Vagina (tissue), 2 donors: ENCODE data around the gene ISCA1. TPM values are rescaled to one million over a fixed set of nuclear protein-coding genes. Genes with fewer than 3 reads are reported as not detected.

Experiments
- DNase-seq, 2 donors: peaks; one replicate each; pipeline ENCODE4 v3.0.0-alpha.2; 2017; ENCODE audit errors: extremely low spot score in 2 of 2
- H3K27ac ChIP-seq: fragments of 200-600 bp; sonication (generic); one replicate; pipeline ENCODE4 v1.5.1; 2019
- H3K27me3 ChIP-seq: fragments of 200-600 bp; sonication (generic); one replicate; pipeline ENCODE4 v1.5.1; 2019
- H3K36me3 ChIP-seq, 2 donors: fragments of 200-600 bp; sonication (generic); one replicate each; pipeline ENCODE4 v1.5.1; 2017 to 2019
- H3K4me1 ChIP-seq: fragments of 200-600 bp; sonication (generic); one replicate; pipeline ENCODE4 v1.5.1; 2019
- H3K4me3 ChIP-seq, 2 donors: fragments of 200-600 bp; sonication (generic); 1 replicate in 1 of 2; 2 replicates in 1 of 2; pipeline ENCODE4 v1.5.1; 2016 to 2019
- H3K9me3 ChIP-seq: fragments of 200-600 bp; sonication (generic); one replicate; pipeline ENCODE4 v1.5.1; 2019
- POLR2A ChIP-seq, 2 donors: fragments of 450-650 bp; IDR thresholded peaks; one replicate each; pipeline ENCODE4 v1.6.1; 2017; ENCODE audit warnings: antibody characterized with exemption in 2 of 2, mild to moderate bottlenecking in 2 of 2, moderate library complexity in 2 of 2
- POLR2AphosphoS5 ChIP-seq, 2 donors: sonication (generic); formaldehyde crosslinking; IDR thresholded peaks; one replicate each; pipeline ENCODE4 v1.9.0; 2017; ENCODE audit warnings: antibody characterized with exemption in 2 of 2, mild to moderate bottlenecking in 2 of 2, low read depth in 1 of 2; ENCODE audit not compliant: insufficient read depth in 1 of 2
- intact Hi-C: fragments of 100-400 bp; cut with DNase I; formaldehyde crosslinking; loops from one replicate; pipeline ENCODE4 v1.15.1; 2023
- total RNA-seq: library from RNA; depleted of rRNA; stranded (reverse); fragments of >200 nt; gene quantifications from one replicate; pipeline ENCODE4 v1.2.3, GENCODE V29; 2016
- TF ChIP-seq, protein P1 (sequence below), 3 experiments: fragments of 450-650 bp in 2 of 3; fragments of 200-600 bp in 1 of 3; sonication (generic) in 1 of 3; IDR thresholded peaks; one replicate each; pipeline ENCODE4 v1.5.1; 2017 to 2019; ENCODE audit warnings: antibody characterized with exemption in 3 of 3, mild to moderate bottlenecking in 2 of 3, moderate library complexity in 2 of 3

ISCA1 gene
- total RNA-seq, 1 donor from 2014 or later = 20.4 TPM

DNA sequence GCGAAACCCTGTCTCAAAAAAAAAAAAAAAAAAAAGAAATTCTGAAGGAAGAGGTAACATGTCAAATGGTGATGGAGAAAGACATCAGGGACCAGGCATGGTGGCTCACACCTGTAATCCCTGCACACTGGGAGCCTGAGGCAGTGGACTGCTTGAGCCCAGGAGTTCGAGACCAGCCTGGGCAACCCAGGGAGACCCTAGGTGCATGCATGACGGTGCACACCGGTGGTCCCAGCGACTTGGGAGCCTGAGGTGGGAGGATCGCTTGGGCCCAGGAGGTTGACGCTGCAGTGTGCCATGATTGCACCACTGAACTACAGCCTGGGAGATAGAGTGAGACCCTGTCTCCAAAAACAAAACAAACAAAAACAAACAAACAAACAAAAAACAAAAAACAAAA is 1.8 kb downstream of the ISCA1 start:
- H3K27ac ChIP-seq = no peak overlapping the region
- peaks cover 51% of the 10 kb centered on the region for H3K4me1 ChIP-seq
- H3K27me3 ChIP-seq = no peaks in the 10 kb centered on the region
- no peak overlapping the region for H3K4me3 ChIP-seq
- intact Hi-C loops = no loop called here
- H3K9me3 ChIP-seq = no peaks in the 10 kb centered on the region
- no peaks in the 10 kb centered on the region for H3K36me3 ChIP-seq
- DNase-seq = no peak
- TF ChIP-seq POLR2A (IDR thresholded peaks at IDR 0.05) = no peak
- no peak for TF ChIP-seq POLR2AphosphoS5 (IDR thresholded peaks at IDR 0.05; ENCODE audit: insufficient read depth in 1 of 2, low read depth in 1 of 2)
- TF ChIP-seq, protein P1, sequence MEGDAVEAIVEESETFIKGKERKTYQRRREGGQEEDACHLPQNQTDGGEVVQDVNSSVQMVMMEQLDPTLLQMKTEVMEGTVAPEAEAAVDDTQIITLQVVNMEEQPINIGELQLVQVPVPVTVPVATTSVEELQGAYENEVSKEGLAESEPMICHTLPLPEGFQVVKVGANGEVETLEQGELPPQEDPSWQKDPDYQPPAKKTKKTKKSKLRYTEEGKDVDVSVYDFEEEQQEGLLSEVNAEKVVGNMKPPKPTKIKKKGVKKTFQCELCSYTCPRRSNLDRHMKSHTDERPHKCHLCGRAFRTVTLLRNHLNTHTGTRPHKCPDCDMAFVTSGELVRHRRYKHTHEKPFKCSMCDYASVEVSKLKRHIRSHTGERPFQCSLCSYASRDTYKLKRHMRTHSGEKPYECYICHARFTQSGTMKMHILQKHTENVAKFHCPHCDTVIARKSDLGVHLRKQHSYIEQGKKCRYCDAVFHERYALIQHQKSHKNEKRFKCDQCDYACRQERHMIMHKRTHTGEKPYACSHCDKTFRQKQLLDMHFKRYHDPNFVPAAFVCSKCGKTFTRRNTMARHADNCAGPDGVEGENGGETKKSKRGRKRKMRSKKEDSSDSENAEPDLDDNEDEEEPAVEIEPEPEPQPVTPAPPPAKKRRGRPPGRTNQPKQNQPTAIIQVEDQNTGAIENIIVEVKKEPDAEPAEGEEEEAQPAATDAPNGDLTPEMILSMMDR (IDR thresholded peaks at IDR 0.05) = no peak

DNA sequence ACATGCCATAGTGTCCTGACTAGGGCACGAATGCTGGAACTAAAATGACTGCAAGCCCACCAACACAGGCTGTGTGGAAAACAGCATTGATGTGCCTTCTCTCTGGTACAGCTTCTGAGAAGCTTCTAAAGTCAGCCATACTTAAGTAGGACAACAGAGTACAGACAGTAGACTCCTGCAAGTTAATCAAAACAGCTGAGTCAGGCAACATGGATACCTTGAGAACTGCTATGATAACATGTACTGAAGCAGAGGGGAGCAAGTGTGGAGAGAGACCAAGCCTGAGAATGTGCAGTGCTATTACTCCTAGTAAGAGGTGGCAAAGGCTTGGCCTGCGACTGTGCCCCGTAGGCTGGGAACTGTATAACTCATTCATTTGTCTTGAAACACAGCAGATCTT is 2.5 kb downstream of the ISCA1 start:
- Histone ChIP-seq H3K9me3 (no peaks in the 10 kb centered on the region), H3K36me3 (no peaks in the 10 kb centered on the region), H3K4me1 (peaks cover 59% of the 10 kb centered on the region), H3K4me3 (no peak overlapping the region), H3K27ac (no peak overlapping the region), H3K27me3 (no peaks in the 10 kb centered on the region)
- intact Hi-C loops = no loop called here
- DNase-seq = no peak
- TF ChIP-seq, protein P1 (IDR thresholded peaks at IDR 0.05) = no peak
- TF ChIP-seq POLR2AphosphoS5 (IDR thresholded peaks at IDR 0.05; ENCODE audit: insufficient read depth in 1 of 2, low read depth in 1 of 2) (no peak), POLR2A (IDR thresholded peaks at IDR 0.05) (no peak)

DNA sequence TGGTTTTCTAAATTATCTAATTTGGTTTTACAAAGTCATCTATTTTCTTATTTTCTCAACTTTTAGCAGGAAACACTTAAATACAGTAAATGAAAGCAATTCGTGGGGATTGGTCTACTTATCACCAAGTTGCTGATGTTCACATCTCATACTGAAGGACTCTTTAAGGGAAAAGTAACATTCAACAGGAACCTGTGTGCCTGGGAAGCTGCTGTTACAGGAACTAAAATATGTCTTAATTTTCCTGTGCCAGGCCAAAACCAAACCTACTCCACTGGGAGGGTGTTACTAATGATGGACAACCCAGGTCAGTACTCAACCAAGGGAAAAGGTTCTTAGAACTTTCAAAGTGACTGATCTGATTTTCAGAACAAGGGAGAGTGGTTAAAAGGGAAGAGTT is 5.3 kb downstream of the ISCA1 start:
- intact Hi-C loops = no loop called here
- TF ChIP-seq POLR2A (IDR thresholded peaks at IDR 0.05) (no peak), POLR2AphosphoS5 (IDR thresholded peaks at IDR 0.05; ENCODE audit: insufficient read depth in 1 of 2, low read depth in 1 of 2) (no peak)
- no peak for DNase-seq
- no peak overlapping the region for H3K27ac ChIP-seq
- peaks cover 59% of the 10 kb centered on the region for H3K4me1 ChIP-seq
- no peaks in the 10 kb centered on the region for H3K27me3 ChIP-seq
- peaks cover 0 to 19% of the 10 kb centered on the region in 2 donors for H3K36me3 ChIP-seq
- H3K4me3 ChIP-seq = no peak overlapping the region
- H3K9me3 ChIP-seq = no peaks in the 10 kb centered on the region

DNA sequence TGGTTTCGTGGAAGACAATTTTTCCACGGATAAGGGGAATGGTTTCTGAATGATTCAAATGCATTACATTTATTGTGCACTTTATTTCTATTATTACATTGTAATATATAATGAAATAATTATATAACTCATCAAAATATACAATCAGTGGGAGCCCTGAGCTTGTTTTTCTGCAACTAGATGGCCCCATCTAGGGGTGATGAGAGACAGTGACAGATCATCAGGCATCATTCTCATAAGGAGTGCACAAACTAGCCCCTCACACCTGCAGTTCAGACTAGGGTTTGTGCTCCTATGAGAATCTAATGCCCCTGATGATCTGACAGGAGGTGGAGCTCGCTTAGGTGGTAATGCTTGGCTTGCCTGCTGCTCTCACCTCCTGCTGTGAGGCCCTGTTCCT is 6.4 kb downstream of the ISCA1 start:
- Histone ChIP-seq H3K27me3 (no peaks in the 10 kb centered on the region), H3K36me3 (peaks cover 0 to 30% of the 10 kb centered on the region in 2 donors), H3K4me3 (no peak overlapping the region), H3K27ac (no peak overlapping the region), H3K4me1 (peaks cover 59% of the 10 kb centered on the region), H3K9me3 (no peaks in the 10 kb centered on the region)
- no peak for DNase-seq
- TF ChIP-seq POLR2AphosphoS5 (IDR thresholded peaks at IDR 0.05; ENCODE audit: insufficient read depth in 1 of 2, low read depth in 1 of 2) (no peak), POLR2A (IDR thresholded peaks at IDR 0.05) (no peak)
- TF ChIP-seq, protein P1 (IDR thresholded peaks at IDR 0.05) = no peak
- intact Hi-C loops = no loop called here

DNA sequence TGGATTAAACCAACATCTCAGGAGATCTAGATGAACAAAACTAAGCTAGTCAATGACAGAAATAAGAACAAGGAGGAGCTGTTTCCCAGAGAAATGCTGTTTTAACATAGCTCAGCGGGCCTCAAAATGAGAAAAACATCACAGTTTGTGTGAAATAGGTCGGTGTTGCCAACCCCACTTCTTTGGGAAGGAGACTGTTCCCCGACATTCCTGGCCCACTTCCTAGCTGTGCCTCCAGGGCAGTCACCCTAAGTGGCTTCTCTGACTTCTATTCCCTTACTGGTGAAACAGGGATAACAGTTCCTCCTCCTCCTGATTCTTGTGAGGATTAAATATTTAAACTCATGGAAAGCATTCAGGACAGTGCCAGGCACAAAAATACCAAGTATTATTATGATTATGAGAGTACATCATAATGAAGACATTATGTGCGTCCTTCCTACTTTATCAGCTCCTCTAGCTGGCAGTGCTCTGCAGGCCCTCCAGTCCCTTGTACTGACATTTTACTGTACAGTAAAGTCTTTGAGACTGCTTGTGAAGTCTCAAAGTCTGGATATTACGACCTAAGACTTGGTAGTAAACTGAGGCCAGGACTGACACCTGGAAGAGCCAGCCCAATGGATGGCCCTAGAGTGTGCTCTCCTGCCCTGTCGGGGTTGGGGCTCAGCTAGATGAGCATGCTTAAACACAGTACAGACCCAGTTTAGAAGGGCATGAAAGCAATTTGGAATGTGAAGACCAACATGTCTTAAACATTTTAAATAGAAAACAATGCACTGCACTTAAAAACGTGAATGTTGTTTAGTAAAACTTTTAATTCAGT is 7.3 kb downstream of the ISCA1 start:
- DNase-seq = no peak
- Histone ChIP-seq H3K4me3 (no peak overlapping the region), H3K27me3 (no peaks in the 10 kb centered on the region), H3K27ac (no peak overlapping the region), H3K36me3 (peaks cover 0 to 32% of the 10 kb centered on the region in 2 donors), H3K4me1 (peaks cover 50% of the 10 kb centered on the region), H3K9me3 (no peaks in the 10 kb centered on the region)
- TF ChIP-seq POLR2AphosphoS5 (IDR thresholded peaks at IDR 0.05; ENCODE audit: insufficient read depth in 1 of 2, low read depth in 1 of 2) = no peak
- no peak for TF ChIP-seq POLR2A (IDR thresholded peaks at IDR 0.05)
- TF ChIP-seq, protein P1 (IDR thresholded peaks at IDR 0.05) = no peak
- intact Hi-C loops = no loop called here
